HepG2 (cell line): ENCODE data around the gene ZC3H7B. TPM values are rescaled to one million over a fixed set of nuclear protein-coding genes. Genes with fewer than 3 reads are reported as not detected.

Experiments used
- AKAP8 ChIP-seq: sonication (generic); formaldehyde crosslinking; IDR thresholded peaks from 2 replicates; pipeline ENCODE4 v1.5.1; 2020; ENCODE audit warnings: mild to moderate bottlenecking, missing genetic modification reagents
- ATM ChIP-seq: fragments of 450-650 bp; IDR thresholded peaks from 2 replicates; pipeline ENCODE4 v1.7.1; 2017; ENCODE audit warnings: mild to moderate bottlenecking, borderline replicate concordance
- RARA ChIP-seq: IDR thresholded peaks from 2 replicates; pipeline ENCODE4 v1.6.1; 2016; ENCODE audit warnings: missing genetic modification reagents, missing compliant biosample characterization
- SOX13 ChIP-seq, 3 experiments: fragments of 450-650 bp in 1 of 3; sonication (generic) in 1 of 3; formaldehyde crosslinking in 1 of 3; IDR thresholded peaks in 2 of 3; conservative IDR thresholded peaks in 1 of 3; 2 replicates each; pipeline versions ENCODE4 v1.5.0 to v1.6.1; 2016 to 2020; ENCODE audit warnings: antibody characterized with exemption in 1 of 3, mild to moderate bottlenecking in 1 of 3, missing compliant biosample characterization in 1 of 3, missing genetic modification reagents in 1 of 3, moderate library complexity in 1 of 3
- STAG1 ChIP-seq: sonication (generic); formaldehyde crosslinking; IDR thresholded peaks from 2 replicates; pipeline ENCODE4 v1.4.0; 2020; ENCODE audit warnings: missing genetic modification reagents
- THAP11 ChIP-seq: IDR thresholded peaks from 2 replicates; pipeline ENCODE4 v1.6.1; 2016; ENCODE audit warnings: missing biosample characterization, missing genetic modification reagents
- YY1 ChIP-seq: IDR thresholded peaks from 2 replicates; pipeline ENCODE4 v1.6.1; 2011; ENCODE audit warnings: low read length, low read depth, moderate library complexity, mild to moderate bottlenecking; ENCODE audit not compliant: insufficient read depth, insufficient replicate concordance
- ZBTB7B ChIP-seq: sonication (generic); formaldehyde crosslinking; IDR thresholded peaks from 2 replicates; pipeline ENCODE4 v1.4.0; 2020; ENCODE audit warnings: missing genetic modification reagents
- ZNF441 ChIP-seq: sonication (generic); formaldehyde crosslinking; IDR thresholded peaks from 2 replicates; pipeline ENCODE4 v1.7.0; 2021; ENCODE audit warnings: missing genetic modification reagents, borderline replicate concordance
- polyA plus RNA-seq, 8 experiments: library from polyadenylated mRNA; depleted of rRNA in 3 of 8; stranded (reverse) in 7 of 8; unstranded in 1 of 8; fragments of >200 nt; fragmentation: Illumina TruSeq in 4 of 8; extraction: Trizol in 4 of 8; gene quantifications; 2 replicates each; pipeline versions ENCODE4 v1.2.1 to v1.2.3, GENCODE V29; 2011 to 2016; ENCODE audit warnings: low read depth in 4 of 8, missing spikeins in 1 of 8, mixed read lengths in 1 of 8; ENCODE audit not compliant: insufficient read depth in 1 of 8
- total RNA-seq, 5 experiments: library from RNA; depleted of rRNA; stranded (reverse); fragments of >200 nt; fragmentation: Illumina TruSeq; extraction: Trizol; gene quantifications; 2 replicates each; pipeline ENCODE4 v1.2.3, GENCODE V29; 2016; ENCODE audit warnings: low read depth in 1 of 5
- TF ChIP-seq, protein P1 (sequence below): sonication (generic); formaldehyde crosslinking; conservative IDR thresholded peaks from 2 replicates; pipeline ENCODE4 v1.4.0; 2020; ENCODE audit warnings: mild to moderate bottlenecking, missing genetic modification reagents, moderate library complexity
- TF ChIP-seq, protein P2 (sequence below): sonication (generic); IDR thresholded peaks from 2 replicates; pipeline ENCODE4 v1.6.1; 2016; ENCODE audit warnings: low read depth, borderline replicate concordance
- TF ChIP-seq, protein P3 (sequence below): IDR thresholded peaks from 2 replicates; pipeline ENCODE4 v1.6.1; 2016; ENCODE audit warnings: mild to moderate bottlenecking
- TF ChIP-seq, protein P4 (sequence below): sonication (generic); formaldehyde crosslinking; IDR thresholded peaks from 2 replicates; pipeline ENCODE4 v1.5.0; 2020; ENCODE audit warnings: mild to moderate bottlenecking, missing genetic modification reagents, borderline replicate concordance
- TF ChIP-seq, protein P5 (sequence below): sonication (generic); formaldehyde crosslinking; conservative IDR thresholded peaks from 2 replicates; pipeline ENCODE4 v1.4.0; 2020; ENCODE audit warnings: missing genetic modification reagents
- TF ChIP-seq, protein P6 (sequence below): IDR thresholded peaks from 2 replicates; pipeline ENCODE4 v1.6.1; 2016

ZC3H7B gene
- total and polyA plus RNA-seq, 2 of the 13 experiments (the other 11 are each of a cell fraction or from before 2014, with no cell fraction given), result 26.4 to 37.2 TPM

DNA sequence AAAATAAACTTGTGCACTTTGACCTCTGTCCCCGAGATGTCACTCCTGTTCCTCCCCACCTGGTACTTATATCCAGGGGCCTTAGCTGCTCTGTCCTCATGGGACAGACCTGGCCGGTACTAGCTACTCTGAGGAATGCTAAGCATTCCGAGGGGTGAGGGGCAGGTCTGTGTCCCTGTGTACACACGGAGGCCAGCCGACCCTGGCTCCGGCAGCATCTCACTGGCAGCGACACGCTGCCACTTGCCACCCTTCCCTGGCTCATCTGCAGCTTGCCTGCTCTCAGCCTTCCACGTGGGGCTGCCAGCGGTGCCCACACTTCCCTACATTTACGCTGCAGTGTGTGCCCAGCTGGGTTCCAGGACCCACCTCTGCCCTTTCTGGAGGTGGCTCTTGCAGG lies 58.8 kb downstream of the ZC3H7B start (continued):
- TF ChIP-seq, protein P1, sequence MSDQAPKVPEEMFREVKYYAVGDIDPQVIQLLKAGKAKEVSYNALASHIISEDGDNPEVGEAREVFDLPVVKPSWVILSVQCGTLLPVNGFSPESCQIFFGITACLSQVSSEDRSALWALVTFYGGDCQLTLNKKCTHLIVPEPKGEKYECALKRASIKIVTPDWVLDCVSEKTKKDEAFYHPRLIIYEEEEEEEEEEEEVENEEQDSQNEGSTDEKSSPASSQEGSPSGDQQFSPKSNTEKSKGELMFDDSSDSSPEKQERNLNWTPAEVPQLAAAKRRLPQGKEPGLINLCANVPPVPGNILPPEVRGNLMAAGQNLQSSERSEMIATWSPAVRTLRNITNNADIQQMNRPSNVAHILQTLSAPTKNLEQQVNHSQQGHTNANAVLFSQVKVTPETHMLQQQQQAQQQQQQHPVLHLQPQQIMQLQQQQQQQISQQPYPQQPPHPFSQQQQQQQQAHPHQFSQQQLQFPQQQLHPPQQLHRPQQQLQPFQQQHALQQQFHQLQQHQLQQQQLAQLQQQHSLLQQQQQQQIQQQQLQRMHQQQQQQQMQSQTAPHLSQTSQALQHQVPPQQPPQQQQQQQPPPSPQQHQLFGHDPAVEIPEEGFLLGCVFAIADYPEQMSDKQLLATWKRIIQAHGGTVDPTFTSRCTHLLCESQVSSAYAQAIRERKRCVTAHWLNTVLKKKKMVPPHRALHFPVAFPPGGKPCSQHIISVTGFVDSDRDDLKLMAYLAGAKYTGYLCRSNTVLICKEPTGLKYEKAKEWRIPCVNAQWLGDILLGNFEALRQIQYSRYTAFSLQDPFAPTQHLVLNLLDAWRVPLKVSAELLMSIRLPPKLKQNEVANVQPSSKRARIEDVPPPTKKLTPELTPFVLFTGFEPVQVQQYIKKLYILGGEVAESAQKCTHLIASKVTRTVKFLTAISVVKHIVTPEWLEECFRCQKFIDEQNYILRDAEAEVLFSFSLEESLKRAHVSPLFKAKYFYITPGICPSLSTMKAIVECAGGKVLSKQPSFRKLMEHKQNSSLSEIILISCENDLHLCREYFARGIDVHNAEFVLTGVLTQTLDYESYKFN (CRISPR knock-in tag), result peak; percentile 62
- no peak for TF ChIP-seq ATM
- TF ChIP-seq, protein P2, sequence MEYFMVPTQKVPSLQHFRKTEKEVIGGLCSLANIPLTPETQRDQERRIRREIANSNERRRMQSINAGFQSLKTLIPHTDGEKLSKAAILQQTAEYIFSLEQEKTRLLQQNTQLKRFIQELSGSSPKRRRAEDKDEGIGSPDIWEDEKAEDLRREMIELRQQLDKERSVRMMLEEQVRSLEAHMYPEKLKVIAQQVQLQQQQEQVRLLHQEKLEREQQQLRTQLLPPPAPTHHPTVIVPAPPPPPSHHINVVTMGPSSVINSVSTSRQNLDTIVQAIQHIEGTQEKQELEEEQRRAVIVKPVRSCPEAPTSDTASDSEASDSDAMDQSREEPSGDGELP, result 0 out of 2 replicates have a peak, but pooled peaks have one; percentile 23
- TF ChIP-seq, protein P3, sequence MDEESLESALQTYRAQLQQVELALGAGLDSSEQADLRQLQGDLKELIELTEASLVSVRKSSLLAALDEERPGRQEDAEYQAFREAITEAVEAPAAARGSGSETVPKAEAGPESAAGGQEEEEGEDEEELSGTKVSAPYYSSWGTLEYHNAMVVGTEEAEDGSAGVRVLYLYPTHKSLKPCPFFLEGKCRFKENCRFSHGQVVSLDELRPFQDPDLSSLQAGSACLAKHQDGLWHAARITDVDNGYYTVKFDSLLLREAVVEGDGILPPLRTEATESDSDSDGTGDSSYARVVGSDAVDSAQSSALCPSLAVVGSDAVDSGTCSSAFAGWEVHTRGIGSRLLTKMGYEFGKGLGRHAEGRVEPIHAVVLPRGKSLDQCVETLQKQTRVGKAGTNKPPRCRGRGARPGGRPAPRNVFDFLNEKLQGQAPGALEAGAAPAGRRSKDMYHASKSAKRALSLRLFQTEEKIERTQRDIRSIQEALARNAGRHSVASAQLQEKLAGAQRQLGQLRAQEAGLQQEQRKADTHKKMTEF (CRISPR knock-in tag), result peak; percentile 48; the same call in 1 of the 2 replicates
- TF ChIP-seq SOX13 (IDR thresholded peaks at IDR 0.05), result no peak
- TF ChIP-seq SOX13 (CRISPR knock-in tag; conservative IDR thresholded peaks at IDR 0.05 in 1 of 2, IDR thresholded peaks at IDR 0.05 in 1 of 2), result peak in 1 of 2 experiments; percentile 50; a peak in 1 of 4 replicates
- TF ChIP-seq, protein P4, sequence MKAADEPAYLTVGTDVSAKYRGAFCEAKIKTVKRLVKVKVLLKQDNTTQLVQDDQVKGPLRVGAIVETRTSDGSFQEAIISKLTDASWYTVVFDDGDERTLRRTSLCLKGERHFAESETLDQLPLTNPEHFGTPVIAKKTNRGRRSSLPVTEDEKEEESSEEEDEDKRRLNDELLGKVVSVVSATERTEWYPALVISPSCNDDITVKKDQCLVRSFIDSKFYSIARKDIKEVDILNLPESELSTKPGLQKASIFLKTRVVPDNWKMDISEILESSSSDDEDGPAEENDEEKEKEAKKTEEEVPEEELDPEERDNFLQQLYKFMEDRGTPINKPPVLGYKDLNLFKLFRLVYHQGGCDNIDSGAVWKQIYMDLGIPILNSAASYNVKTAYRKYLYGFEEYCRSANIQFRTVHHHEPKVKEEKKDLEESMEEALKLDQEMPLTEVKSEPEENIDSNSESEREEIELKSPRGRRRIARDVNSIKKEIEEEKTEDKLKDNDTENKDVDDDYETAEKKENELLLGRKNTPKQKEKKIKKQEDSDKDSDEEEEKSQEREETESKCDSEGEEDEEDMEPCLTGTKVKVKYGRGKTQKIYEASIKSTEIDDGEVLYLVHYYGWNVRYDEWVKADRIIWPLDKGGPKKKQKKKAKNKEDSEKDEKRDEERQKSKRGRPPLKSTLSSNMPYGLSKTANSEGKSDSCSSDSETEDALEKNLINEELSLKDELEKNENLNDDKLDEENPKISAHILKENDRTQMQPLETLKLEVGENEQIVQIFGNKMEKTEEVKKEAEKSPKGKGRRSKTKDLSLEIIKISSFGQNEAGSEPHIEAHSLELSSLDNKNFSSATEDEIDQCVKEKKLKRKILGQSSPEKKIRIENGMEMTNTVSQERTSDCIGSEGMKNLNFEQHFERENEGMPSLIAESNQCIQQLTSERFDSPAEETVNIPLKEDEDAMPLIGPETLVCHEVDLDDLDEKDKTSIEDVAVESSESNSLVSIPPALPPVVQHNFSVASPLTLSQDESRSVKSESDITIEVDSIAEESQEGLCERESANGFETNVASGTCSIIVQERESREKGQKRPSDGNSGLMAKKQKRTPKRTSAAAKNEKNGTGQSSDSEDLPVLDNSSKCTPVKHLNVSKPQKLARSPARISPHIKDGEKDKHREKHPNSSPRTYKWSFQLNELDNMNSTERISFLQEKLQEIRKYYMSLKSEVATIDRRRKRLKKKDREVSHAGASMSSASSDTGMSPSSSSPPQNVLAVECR (CRISPR knock-in tag), result peak; percentile 62; the same call in 1 of the 2 replicates
- 0 out of 2 replicates have a peak, but pooled peaks have one; percentile 35 for TF ChIP-seq ZBTB7B
- peak; percentile 80 for TF ChIP-seq AKAP8 (CRISPR knock-in tag)
- TF ChIP-seq YY1, result no peak
- 0 out of 2 replicates have a peak, but pooled peaks have one; percentile 28 for TF ChIP-seq ZNF441
- TF ChIP-seq STAG1 (CRISPR knock-in tag), result peak; percentile 34; the same call in 1 of the 2 replicates
- peak; percentile 72 for TF ChIP-seq RARA (CRISPR knock-in tag)
- TF ChIP-seq, protein P5, sequence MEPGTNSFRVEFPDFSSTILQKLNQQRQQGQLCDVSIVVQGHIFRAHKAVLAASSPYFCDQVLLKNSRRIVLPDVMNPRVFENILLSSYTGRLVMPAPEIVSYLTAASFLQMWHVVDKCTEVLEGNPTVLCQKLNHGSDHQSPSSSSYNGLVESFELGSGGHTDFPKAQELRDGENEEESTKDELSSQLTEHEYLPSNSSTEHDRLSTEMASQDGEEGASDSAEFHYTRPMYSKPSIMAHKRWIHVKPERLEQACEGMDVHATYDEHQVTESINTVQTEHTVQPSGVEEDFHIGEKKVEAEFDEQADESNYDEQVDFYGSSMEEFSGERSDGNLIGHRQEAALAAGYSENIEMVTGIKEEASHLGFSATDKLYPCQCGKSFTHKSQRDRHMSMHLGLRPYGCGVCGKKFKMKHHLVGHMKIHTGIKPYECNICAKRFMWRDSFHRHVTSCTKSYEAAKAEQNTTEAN (CRISPR knock-in tag), result no peak
- TF ChIP-seq THAP11 (CRISPR knock-in tag), result 0 out of 2 replicates have a peak, but pooled peaks have one; percentile 26
- TF ChIP-seq, protein P6, sequence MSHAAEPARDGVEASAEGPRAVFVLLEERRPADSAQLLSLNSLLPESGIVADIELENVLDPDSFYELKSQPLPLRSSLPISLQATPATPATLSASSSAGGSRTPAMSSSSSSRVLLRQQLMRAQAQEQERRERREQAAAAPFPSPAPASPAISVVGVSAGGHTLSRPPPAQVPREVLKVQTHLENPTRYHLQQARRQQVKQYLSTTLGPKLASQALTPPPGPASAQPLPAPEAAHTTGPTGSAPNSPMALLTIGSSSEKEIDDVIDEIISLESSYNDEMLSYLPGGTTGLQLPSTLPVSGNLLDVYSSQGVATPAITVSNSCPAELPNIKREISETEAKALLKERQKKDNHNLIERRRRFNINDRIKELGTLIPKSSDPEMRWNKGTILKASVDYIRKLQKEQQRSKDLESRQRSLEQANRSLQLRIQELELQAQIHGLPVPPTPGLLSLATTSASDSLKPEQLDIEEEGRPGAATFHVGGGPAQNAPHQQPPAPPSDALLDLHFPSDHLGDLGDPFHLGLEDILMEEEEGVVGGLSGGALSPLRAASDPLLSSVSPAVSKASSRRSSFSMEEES, result peak; percentile 56; the same call in 1 of the 2 replicates
